ENCODE measurements around the gene DNAI4. TPM values are rescaled to one million over a fixed set of nuclear protein-coding genes. Genes with fewer than 3 reads are reported as not detected.

DNAI4 gene
- total and polyA plus RNA-seq, 9 of the 15 experiments (the other 6 are each of a cell fraction or from before 2014, with no cell fraction given), result 0.57 to 4.8 (median 2.6) TPM; not detected in 1

GRCh38 chr1:66929999-66930822 lies 5.6 kb upstream of the DNAI4 start (continued):
- TF ChIP-seq IRF1 (CRISPR knock-in tag; IDR thresholded peaks at IDR 0.05; ENCODE audit: borderline replicate concordance) (no peak), RBM15 (IDR thresholded peaks at IDR 0.05; ENCODE audit: insufficient read depth, low read length) (no peak), MAX (CRISPR knock-in tag; IDR thresholded peaks at IDR 0.05) (no peak), NELFE (IDR thresholded peaks at IDR 0.05; ENCODE audit: insufficient read depth, insufficient read length) (no peak), ZNF184 (CRISPR knock-in tag; IDR thresholded peaks at IDR 0.05) (no peak), ZNF347 (CRISPR knock-in tag; IDR thresholded peaks at IDR 0.05; ENCODE audit: low read depth) (no peak), SMAD3 (CRISPR knock-in tag; conservative IDR thresholded peaks at IDR 0.05) (peak; percentile 61; the same call in 1 of the 2 replicates), ZNF175 (CRISPR knock-in tag; IDR thresholded peaks at IDR 0.05; ENCODE audit: low read depth) (peak; percentile 85), YY1 (IDR thresholded peaks at IDR 0.05; ENCODE audit: borderline replicate concordance in 1 of 3, control insufficient read depth in 1 of 3, extremely low read depth in 1 of 3, insufficient read depth in 3 of 3, insufficient read length in 1 of 3, insufficient replicate concordance in 2 of 3, low read depth in 1 of 3, low read length in 2 of 3) (peak; percentile 46 to 94 (median 89)), TFE3 (CRISPR knock-in tag; IDR thresholded peaks at IDR 0.05) (no peak), POLR2B (IDR thresholded peaks at IDR 0.05; ENCODE audit: low read depth, partially characterized antibody) (peak; percentile 70), MCM7 (IDR thresholded peaks at IDR 0.05) (no peak), ZNF174 (CRISPR knock-in tag; IDR thresholded peaks at IDR 0.05) (no peak), ZNF707 (CRISPR knock-in tag; conservative IDR thresholded peaks at IDR 0.05) (no peak), E2F8 (IDR thresholded peaks at IDR 0.05; ENCODE audit: low read depth, partially characterized antibody) (peak; percentile 66), EGR1 (conservative IDR thresholded peaks at IDR 0.05) (peak; percentile 94), CTCF (IDR thresholded peaks at IDR 0.05 in 2 of 3, conservative IDR thresholded peaks at IDR 0.05 in 1 of 3; ENCODE audit: insufficient read depth in 2 of 3, low read depth in 1 of 3, low read length in 3 of 3) (peak in 2 of 3 experiments; percentile 13 to 35; a peak in 3 of 6 replicates), SP1 (CRISPR knock-in tag; IDR thresholded peaks at IDR 0.05) (peak; percentile 63; the same call in 1 of the 2 replicates), SRSF7 (optimal IDR thresholded peaks at IDR 0.05; ENCODE audit: low read depth, low read length) (no peak)
